Middle frontal gyrus (tissue), 1 donor: Measurements from ENCODE around the gene ZNF609.

Experiments used
- DNase-seq: peaks from one replicate; pipeline ENCODE4 v3.0.0-alpha.2; 2015; ENCODE audit warnings: low spot score; ENCODE audit errors: extremely low spot score

Gene ZNF609

DNA sequence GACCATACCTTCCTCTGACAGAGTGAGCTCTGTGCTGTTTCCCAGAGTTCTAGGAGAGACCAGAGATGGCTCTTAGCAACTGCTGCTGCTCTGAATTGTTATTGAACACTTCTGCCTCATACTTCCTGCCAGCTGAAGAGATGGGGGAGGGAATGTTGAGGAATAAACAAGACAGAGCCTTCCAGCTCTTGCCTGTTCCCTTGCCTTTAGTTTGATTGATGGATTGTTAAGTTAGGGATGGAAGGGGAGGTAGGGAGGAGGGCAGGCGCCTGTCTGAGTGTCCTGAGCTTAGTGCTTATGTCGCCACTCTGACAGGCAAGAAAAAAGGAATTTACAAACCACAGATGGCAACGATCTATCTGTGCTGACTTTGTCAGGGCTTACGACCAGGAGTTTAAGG, 42.8 kb downstream of the ZNF609 start:
- DNase-seq = no peak

DNA sequence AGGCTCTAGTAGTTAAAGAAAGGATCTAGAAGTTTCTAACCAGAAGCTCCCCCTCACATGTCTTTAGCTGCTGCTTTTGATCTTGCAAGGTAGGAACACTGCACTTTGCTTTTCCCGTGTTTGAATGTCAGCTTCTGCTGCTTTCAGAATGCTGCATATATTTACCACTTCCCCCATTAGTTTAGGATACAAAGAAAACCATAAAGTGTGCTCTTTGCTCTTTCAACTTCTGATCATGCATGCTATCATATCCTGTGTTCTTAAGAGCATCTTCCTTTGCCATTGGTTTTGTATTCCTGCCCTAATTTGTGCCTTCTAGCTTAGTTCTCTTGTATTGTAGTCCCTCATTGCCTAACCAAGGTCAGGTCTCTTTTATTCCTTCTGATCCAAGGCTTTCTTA, 43.3 kb downstream of the ZNF609 start:
- no peak for DNase-seq

DNA sequence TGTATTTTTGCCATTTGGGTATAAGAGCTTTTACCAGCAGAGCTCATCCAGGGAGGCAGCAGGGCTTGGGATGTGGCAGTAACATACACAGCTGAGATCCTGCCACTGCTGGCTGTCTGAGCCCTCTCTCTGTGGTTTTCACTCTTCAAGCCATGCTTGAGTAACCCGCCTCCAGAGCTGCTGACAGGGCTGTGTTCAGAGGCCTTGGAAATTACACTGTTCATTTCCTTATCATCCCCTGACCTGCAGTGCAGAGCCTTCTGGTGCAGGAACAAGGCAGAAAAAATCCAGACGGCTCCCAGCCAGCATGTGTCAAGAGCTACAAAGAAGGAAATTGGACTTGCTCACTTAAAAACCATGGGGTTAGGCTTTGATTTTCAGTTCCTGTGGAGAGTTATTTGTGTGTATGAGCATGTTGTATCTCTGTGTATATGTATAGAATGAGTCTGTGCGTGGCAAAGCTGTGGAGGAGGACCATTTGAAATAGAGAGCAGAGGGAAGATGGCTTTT, 47.0 kb downstream of the ZNF609 start:
- peak; percentile 40 for DNase-seq

DNA sequence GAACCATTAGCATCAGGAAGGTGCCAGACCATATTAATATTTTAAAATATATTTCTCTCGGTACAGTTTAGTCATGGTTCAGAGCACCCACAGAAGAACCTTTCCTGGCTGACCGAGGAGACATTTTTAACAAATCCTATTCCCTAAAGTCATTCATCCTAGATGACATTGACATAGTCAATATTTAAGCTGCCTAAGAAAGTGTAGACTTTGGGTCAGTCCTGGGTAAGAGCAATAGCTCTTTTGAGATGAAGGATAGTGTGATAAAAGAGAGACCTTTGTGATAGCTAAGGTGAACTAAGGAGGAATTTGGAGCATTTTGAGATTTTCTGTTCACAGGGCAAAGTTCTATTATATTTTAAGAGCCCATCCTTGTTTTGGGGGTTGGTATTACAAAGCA, 47.5 kb downstream of the ZNF609 start:
- no peak for DNase-seq

DNA sequence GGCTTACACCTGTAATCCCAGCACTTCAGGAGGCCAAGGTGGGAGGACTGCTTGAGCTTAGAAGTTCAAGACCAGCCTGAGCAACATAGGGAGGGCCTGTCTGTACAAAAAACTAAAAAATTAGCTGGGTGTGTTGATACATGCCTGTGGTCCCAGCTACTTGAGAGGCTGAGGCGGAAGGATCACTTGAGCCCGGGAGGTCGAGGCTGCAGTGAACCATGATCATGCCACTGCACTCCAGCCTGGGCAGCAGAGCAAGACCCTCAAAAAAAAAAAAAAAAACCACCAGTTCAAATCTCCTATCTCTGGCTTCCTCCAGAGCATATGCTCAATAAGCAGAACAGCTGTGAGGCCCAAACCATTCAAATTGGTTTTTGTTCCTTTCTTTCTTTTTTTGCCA, 53.4 kb downstream of the ZNF609 start:
- DNase-seq = no peak

DNA sequence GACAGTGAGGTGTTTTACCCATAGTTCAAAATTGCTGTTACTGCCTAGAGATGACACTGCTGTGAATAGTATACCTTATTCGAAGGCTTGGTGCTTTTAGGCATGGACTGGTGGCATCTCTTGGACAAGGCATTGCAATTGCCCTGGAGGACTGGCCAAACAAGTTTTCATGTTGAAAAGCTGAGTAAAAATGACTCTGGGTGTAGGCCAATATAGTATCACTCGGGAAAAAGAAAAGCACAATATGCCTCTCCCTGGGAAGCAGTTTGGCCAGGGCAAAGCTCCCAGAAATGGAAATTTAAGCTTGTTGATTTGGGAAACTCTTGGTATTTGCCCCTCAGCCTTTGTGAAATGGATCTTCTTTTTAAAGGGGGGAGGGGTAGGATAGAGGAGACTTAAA, 54.8 kb downstream of the ZNF609 start:
- DNase-seq = no peak

DNA sequence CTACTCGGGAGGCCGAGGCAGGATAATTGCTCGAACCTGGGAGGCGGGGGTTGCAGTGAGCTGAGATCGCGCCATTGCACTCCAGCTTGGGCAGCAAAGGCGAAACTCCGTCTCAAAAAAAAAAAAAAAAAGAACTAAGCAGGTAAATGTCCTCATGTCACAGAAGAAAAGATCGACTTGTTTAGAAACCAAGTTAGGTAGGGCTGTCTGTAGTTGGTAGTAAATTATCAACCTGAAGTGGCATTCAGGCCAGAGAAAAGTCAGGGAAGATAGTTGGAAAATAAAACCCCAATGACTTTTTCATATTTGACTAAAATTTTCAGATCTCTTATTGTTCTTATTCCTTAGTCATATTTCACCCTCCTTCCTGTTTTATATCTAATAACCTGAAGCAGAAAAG, 55.4 kb downstream of the ZNF609 start:
- DNase-seq = no peak

DNA sequence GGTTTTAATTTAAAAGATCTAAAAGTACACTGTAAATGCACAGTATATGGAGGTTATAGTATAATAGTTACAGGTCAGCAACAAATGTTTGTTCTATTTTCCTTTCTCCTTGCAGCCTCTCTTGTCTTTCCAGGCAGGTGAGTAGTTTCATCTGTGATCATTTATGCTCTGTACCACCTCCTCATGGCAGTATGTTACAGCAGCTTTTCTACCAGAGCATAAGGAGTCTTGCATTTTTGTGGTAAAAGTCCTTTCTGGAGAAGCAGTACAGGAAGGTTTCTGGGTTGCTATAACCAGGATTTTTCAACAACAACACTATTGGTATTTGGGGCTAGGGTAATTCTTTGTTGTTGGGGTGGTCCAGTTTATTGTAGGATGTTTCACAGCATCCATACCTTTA, 59.5 kb downstream of the ZNF609 start:
- no peak for DNase-seq

DNA sequence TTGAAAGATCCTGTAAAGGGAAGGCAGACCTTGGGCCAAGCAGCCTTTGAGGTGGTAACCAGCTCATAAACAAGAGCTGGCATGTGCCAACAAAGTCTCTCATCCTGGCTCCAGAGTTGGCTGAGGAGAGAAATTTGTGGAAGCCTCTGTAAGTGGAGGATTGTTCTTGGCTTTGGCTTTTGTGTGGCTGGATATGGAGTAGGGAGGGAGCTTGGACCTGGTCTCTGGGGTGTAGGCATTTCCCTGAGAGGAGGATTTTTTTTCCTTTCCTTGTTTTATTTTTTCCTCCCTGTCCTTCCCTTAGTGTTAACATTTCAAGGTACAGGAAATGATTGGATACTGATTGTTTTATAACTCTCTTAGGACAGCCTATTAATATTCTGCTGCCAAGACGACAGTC, 60.8 kb downstream of the ZNF609 start:
- no peak for DNase-seq

DNA sequence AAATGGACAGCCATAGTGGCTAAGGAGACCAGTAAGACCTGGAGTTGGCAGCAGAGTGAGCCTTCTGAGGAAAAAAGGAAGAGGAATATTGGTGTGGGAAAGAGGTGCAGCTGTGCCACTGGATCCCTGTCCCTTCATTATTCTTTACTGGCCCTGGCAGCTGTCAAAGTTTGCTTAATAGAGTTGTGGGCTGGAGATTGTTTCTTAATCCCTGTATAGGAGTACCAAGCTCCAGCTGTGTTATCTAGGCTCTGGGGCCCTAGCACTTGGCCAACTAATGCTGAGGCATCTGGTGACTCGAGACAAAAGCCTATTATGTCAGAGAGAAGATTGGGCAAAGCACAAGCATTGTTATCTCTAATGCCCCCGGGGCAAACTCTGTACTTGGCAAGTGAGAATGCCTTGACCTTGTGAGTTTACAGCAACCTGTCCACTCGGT, 61.4 kb downstream of the ZNF609 start:
- peak; percentile 39 for DNase-seq

DNA sequence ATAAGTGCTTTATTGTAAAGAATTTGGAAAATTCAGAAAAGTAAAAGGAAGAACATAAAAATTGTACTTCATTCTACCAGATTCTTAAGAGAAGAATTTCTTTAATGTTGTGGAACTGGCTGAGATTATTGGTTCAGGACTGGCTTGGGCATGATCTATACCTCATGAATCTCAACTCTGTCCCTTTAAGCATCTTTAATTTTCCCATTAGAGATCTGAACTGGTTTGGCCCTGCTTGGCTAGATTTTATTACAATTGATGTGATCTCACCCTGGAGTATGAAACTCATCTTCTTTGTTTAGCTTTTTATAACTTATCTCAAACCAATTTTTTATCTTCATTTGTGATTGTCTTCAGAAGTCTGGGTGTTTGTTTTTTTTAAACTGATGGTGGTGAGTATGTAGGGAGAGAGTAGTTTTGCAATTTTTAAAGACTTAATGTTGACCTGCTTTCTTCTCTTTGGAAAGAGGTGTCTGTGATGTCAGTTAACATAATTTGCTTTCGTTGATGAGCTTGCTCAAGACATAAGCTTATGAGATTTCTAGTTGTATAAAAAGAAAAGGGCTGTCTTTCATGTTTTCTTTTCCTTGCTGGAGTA, 61.9 kb downstream of the ZNF609 start:
- no peak for DNase-seq

DNA sequence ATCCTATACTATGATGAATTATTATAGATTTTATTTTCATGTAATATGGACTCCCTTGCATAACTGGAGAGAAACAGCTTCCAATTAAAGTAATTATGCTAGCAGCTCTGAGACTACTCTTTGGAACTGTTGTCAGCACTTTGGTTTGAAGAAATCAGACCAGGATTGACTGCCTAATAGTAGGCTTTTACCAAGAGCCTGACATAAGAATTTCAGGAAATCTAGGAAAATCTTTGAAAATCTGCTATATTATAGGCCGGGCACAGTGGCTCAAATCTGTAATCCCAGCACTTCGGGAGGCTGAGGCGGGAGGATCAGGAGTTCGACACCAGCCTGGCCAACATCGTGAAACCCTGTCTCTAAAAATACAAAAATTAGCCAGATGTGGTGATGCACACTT, 62.9 kb downstream of the ZNF609 start:
- no peak for DNase-seq

DNA sequence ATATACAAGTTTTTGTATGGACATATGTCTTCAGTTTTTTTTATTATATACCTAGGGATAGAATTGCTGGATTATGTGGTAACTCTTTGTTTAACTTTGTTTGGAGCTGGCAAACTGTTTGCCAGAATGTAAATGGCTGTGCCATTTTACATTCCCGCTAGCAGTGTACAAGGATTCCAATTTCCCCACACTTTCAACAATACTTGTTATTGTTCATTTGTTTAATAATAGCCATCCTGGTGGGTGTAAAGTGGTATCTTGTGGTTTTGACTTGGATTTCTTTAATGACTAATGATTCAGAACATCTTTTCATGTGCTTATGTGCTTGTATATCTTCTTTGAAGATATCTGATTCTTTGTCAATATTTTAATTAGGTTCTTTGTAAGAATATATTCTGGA, 64.4 kb downstream of the ZNF609 start:
- DNase-seq = no peak

DNA sequence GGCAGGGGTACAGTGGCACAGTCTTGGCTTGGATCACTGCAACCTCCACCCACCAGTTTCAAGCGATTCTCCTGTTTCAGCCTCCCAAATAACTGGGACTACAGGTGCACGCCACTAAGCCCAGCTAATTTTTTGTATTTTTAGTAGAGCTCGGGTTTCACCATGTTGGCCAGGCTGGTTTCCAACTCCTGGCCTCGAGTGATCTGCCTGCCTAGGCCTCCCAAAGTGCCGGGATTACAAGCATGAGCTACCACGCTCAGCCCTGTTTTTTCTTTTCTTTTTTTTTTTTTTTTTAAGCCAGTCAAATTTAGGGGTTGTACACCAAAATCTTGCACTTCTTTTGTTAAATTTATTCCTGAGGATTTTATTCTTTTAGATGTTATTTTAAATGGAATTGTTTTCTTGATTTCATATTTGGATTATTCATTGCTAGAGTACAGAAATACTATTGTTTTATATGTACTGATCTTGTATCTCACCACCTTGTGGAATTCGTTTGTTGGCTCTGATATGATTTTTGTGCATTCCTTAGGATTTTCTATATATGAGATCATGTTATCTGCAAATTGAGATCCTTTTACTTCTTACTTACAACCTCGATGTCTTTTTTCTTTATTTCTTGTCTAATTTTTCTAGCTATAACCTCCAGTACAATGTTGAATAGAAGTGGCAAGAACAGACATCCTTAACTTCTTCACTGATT, 65.6 kb downstream of the ZNF609 start:
- no peak for DNase-seq

DNA sequence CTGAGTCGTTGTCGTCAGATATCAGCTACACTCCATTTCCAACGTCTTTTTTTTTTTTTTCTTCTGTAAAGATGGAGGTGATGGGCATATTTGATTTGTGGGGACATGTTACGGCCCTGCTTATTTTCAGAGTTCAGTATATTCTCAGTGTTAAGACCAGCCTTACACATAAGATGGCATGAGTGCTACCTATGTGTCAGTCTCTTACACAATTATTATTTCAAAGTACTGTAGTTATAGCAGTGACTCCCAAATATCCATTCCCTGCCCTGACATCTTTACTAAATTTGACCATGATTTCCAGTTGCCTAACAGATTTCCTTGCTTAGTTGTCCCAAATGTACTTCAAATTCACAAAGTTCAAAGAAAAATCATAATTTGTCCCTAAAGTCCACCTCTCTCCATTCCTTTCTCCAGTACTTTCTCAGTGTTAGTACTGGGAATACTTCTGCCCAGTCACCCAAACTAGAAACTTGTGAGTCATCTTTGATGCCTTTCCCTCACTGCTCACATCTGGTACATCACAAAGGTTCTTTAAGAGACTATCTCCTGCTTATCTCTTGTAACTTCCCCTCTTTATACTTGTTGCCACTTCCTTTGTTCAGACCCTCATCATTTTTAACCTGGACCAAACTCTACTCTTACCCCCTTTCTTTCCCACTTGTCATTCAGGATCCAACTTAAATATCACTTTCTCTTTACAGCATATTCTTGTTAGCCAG, 67.0 kb downstream of the ZNF609 start:
- no peak for DNase-seq

DNA sequence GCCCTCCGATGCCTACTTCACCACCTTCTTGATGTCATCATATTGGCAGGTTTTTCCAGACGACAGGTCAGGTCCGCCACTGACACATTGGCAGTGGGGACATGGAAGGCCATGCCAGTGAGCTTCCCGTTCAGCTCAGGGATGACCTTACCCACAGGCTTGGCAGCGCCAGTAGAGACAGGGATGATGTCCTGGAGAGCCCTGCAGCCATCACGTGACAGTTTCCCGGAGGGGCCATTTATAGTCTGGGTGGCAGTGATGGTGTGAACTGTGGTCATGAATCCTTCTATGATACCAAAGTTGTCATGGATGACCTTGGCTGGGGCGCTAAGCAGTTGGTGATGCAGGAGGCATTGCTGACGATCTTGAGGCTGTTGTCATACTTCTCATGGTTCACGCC, 68.5 kb downstream of the ZNF609 start:
- no peak for DNase-seq

DNA sequence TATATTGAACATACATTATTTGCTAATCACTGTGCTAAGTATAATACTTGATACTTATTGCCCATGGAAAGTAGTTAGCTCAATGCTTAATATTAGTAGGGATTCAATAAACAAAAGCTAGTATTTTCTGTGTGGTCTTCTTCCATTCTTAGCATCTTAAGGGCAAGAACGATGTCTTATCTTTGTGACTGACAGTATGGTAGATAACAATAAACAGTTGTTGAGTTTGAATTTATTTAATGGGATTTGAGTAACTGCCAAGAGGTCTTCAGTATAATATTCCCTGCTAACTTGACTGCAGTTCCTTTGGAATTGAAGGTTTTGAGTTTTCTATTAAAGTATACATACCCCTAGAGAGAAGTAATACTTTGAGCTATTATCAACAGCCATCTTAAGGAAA, 70.1 kb downstream of the ZNF609 start:
- DNase-seq = no peak

DNA sequence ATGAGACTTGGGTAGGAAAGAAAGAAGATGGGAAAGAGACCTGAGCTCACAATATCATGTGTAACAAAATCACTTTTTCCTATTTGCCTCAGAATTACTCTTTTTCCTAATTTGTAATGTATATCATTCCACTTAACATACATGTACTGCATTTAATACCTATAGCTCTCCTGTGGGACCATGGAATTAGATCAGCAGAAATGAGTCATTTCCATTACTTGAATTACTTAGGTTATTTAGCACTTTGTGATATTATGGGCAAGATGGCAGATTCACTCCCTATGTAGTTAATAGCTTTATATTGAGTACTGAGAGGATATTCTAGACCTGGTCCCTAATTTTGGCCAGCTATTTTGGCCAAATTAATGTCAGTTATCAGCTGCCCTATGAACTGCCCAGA, 70.5 kb downstream of the ZNF609 start:
- no peak for DNase-seq

DNA sequence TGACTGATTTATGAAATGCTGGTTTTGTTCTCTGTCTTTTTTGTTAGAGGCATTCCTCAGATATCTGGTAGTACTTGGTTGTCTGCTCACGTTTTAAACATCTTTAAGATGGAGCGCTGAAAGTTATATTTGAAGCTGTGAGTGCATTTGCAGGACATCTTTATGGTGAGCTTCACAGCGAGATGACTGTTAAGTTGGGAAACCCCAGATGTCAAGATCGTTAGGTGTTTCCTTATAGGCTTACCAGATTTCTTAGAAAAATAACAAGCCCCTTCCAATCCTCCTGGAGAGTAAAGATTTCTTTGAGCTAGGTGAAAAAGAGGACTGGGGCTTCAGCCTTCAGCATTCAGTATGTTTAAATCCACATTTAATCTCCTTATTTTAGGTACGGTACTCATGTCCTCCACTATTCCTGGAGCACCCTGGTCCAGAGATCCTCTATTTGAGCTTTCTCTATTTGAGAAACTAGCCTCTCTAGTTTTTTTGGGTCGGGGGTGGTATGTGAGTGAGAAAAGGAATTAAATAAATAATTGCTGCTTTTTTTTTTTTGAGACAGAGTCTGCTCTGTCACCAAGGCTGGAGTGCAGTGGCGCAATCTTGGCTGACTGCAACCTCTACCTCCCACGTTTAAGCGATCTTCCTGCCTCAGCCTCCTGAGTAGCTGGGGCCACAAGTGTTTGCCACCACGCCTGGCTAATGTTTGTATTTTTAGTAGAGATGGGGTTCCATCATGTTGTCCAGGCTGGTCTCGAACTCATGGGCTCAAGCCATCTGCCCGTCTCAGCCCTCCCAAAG, 72.3 kb downstream of the ZNF609 start:
- DNase-seq = no peak

DNA sequence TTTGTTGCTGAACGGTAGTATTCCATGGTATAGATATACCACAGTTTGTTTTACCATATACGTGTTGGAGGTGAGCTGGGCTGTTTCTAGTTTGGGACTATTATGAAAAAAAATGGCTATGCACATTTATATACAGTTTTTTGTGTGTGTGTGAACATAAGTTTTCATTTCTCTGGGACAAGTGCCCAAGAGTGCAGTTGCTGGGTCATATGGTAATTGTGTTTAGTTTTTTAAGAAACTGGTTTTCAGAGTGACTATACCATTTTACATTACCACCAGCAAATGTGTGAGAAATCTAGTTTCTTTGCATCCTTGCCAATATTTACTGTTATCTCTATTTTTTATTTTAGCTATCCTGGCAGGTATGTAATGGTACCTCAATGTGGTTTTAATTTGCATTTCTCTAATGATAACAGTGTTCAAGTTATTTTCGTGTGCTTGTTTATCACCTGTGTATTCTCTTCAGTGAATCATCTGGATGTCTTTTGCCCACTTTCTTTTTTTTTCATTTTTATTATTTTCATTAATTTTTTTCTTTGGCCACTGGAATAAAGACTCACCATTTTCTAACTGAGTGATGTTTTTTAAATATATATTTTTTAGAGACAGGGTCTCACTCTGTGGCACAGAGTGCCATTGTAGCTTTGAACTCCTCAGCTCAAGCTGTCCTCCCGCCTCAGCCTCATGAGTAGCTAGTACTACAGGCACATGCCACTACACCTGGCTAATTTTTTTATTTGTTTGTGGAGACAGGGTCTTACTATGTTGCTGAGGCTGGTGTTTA, 75.3 kb downstream of the ZNF609 start:
- DNase-seq = no peak

DNA sequence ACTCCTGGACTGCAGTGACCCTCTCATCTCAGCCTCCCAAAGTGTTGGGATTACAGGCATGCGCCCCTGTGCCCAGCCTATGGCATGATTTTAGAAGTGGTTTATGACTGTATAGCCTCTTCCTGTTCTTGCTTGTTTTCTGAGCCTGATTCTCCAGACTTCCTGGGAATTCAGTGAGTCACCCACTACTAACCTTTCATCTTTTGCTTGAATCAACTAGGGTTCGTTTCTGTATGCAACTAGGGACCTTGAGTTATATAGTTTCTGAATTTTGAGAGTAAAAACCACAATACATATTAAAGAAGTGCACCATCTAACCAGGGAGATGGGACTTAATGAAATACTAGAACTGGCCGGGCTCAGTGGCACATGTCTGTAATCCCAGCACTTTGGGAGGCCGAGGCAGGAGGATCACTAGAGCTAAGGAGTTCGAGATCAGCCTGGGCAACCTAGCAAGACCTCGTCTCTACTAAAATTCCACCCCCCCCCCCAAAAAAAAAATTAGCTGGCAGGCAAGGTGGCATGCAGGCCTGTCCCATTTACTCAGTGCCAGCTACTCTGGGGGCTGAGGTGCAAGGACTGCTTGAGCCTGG, 76.0 kb downstream of the ZNF609 start:
- no peak for DNase-seq
